Stimulated activated CD8-positive, alpha-beta memory T cell treated with anti-CD3 and anti-CD28 coated beads, Interleukin-7, amount 100 ng/mL, for 48 hours (primary cell): ENCODE measurements around the gene GATB.

Experiments used
- DNase-seq, 2 donors: peaks; one replicate each; pipeline ENCODE4 v3.0.0-alpha.2; 2020; ENCODE audit warnings: low read depth in 1 of 2; ENCODE audit errors: extremely low read depth in 1 of 2

Gene GATB

GRCh38 chr4:151760712-151761661, at the start of gene GATB:
GATB (minus strand) TSS chr4:151761007; CDS start chr4:151760982, 25 bp downstream.
- DNase-seq, result peak; percentile 76 to 89

GRCh38 chr4:151810476-151810875, 49.7 kb upstream of the GATB start:
- DNase-seq, result no peak

GRCh38 chr4:151809716-151810115, 48.9 kb upstream of the GATB start:
- no peak for DNase-seq

GRCh38 chr4:151808542-151808941, 47.7 kb upstream of the GATB start:
- DNase-seq, result no peak

GRCh38 chr4:151808120-151808529, 47.3 kb upstream of the GATB start:
- no peak for DNase-seq

GRCh38 chr4:151807220-151807619, 46.4 kb upstream of the GATB start:
- DNase-seq, result no peak

- no peak for DNase-seq
These were observed 45.7 kb upstream of the GATB start for GRCh38 chr4:151806511-151806927.

- DNase-seq, result no peak
These were observed 44.0 kb upstream of the GATB start for GRCh38 chr4:151804821-151805220.

- no peak for DNase-seq
These were observed 43.4 kb upstream of the GATB start for GRCh38 chr4:151804086-151804630.

- no peak for DNase-seq
These were observed 42.4 kb upstream of the GATB start for GRCh38 chr4:151803246-151803645.

GRCh38 chr4:151801547-151802516, 41.0 kb upstream of the GATB start:
- peak; percentile 19 to 26 for DNase-seq

GRCh38 chr4:151799417-151800012, 38.7 kb upstream of the GATB start:
- no peak for DNase-seq

GRCh38 chr4:151798678-151799416, 38.0 kb upstream of the GATB start:
- no peak for DNase-seq

GRCh38 chr4:151797853-151798252, 37.0 kb upstream of the GATB start:
- DNase-seq, result no peak

GRCh38 chr4:151797131-151797530, 36.3 kb upstream of the GATB start:
- no peak for DNase-seq

GRCh38 chr4:151796106-151796505, 35.3 kb upstream of the GATB start:
- DNase-seq, result no peak

- DNase-seq, result no peak
These were observed 32.2 kb upstream of the GATB start for GRCh38 chr4:151792995-151793394.

GRCh38 chr4:151792530-151792929, 31.7 kb upstream of the GATB start:
- no peak for DNase-seq

GRCh38 chr4:151788021-151788420, 27.2 kb upstream of the GATB start:
- DNase-seq, result no peak

GRCh38 chr4:151786158-151786495, 25.3 kb upstream of the GATB start:
- no peak for DNase-seq
